ENCODE measurements around the gene ARHGEF33. TPM values are rescaled to one million over a fixed set of nuclear protein-coding genes. Genes with fewer than 3 reads are reported as not detected.

ARHGEF33 gene
- total RNA-seq, 1 donor from 2014 or later, result 0.83 TPM

- Mint-ChIP-seq H3K36me3 (no peaks in the 10 kb centered on the region), H3K9me3 (no peaks in the 10 kb centered on the region), H3K4me1 (no peaks in the 10 kb centered on the region), H3K4me3 (no peak overlapping the region), H3K27me3 (ENCODE audit: low read depth) (no peaks in the 10 kb centered on the region), H3K27ac (no peak overlapping the region)
- no peak for DNase-seq (ENCODE audit: low spot score in 2 of 2, unreplicated experiment in 2 of 2)
- no peak for TF ChIP-seq CTCF (IDR thresholded peaks at IDR 0.05; ENCODE audit: unreplicated experiment)
These were observed 8.6 kb downstream of the ARHGEF33 start for GRCh38 chr2:38898256-38898655.

GRCh38 chr2:38900726-38901125 lies 11.1 kb downstream of the ARHGEF33 start:
- Mint-ChIP-seq H3K9me3 (no peaks in the 10 kb centered on the region), H3K36me3 (no peaks in the 10 kb centered on the region), H3K4me1 (no peaks in the 10 kb centered on the region), H3K27me3 (ENCODE audit: low read depth) (no peaks in the 10 kb centered on the region), H3K27ac (no peak overlapping the region), H3K4me3 (no peak overlapping the region)
- TF ChIP-seq CTCF (IDR thresholded peaks at IDR 0.05; ENCODE audit: unreplicated experiment), result no peak
- no peak for DNase-seq (ENCODE audit: low spot score in 2 of 2, unreplicated experiment in 2 of 2)

GRCh38 chr2:38905251-38905650 lies 15.6 kb downstream of the ARHGEF33 start:
- Mint-ChIP-seq H3K27me3 (ENCODE audit: low read depth) (no peaks in the 10 kb centered on the region), H3K9me3 (no peaks in the 10 kb centered on the region), H3K36me3 (no peaks in the 10 kb centered on the region), H3K4me3 (no peak overlapping the region), H3K27ac (no peak overlapping the region), H3K4me1 (no peaks in the 10 kb centered on the region)
- no peak for TF ChIP-seq CTCF (IDR thresholded peaks at IDR 0.05; ENCODE audit: unreplicated experiment)
- no peak for DNase-seq (ENCODE audit: low spot score in 2 of 2, unreplicated experiment in 2 of 2)

GRCh38 chr2:38907242-38907641 lies 17.6 kb downstream of the ARHGEF33 start:
- Mint-ChIP-seq H3K27ac (no peak overlapping the region), H3K9me3 (no peaks in the 10 kb centered on the region), H3K4me3 (no peak overlapping the region), H3K27me3 (ENCODE audit: low read depth) (no peaks in the 10 kb centered on the region), H3K36me3 (no peaks in the 10 kb centered on the region), H3K4me1 (peaks cover 2% of the 10 kb centered on the region)
- DNase-seq (ENCODE audit: low spot score in 2 of 2, unreplicated experiment in 2 of 2), result no peak
- no peak for TF ChIP-seq CTCF (IDR thresholded peaks at IDR 0.05; ENCODE audit: unreplicated experiment)

GRCh38 chr2:38907743-38908562 lies 18.3 kb downstream of the ARHGEF33 start:
- Mint-ChIP-seq H3K4me3 (no peak overlapping the region), H3K36me3 (no peaks in the 10 kb centered on the region), H3K27ac (no peak overlapping the region), H3K4me1 (peaks cover 2% of the 10 kb centered on the region), H3K9me3 (no peaks in the 10 kb centered on the region), H3K27me3 (ENCODE audit: low read depth) (no peaks in the 10 kb centered on the region)
- no peak for DNase-seq (ENCODE audit: low spot score in 2 of 2, unreplicated experiment in 2 of 2)
- TF ChIP-seq CTCF (IDR thresholded peaks at IDR 0.05; ENCODE audit: unreplicated experiment), result no peak
